HG02798 (cell line): ENCODE measurements around the gene ADGRA1.
"Not testable (repeated sequence)": the region's sequence is repeated elsewhere in the genome, so short reads cannot be mapped to it uniquely, and the experiment has no call there.

Experiments used
- ATAC-seq: cut with Tn5 transposase; IDR thresholded peaks from one replicate; pipeline ENCODE4 v1.9.1; 2021; ENCODE audit warnings: mild to moderate bottlenecking; ENCODE audit not compliant: unreplicated experiment, poor library complexity

ADGRA1 gene

GRCh38 chr10:133124357-133125211, 36.9 kb downstream of the ADGRA1 start:
- ATAC-seq: no peak

- ATAC-seq: no peak
Measured at GRCh38 chr10:133125901-133126300, 38.2 kb downstream of the ADGRA1 start.

- no peak for ATAC-seq
Measured at GRCh38 chr10:133126431-133127290, 38.9 kb downstream of the ADGRA1 start.

- ATAC-seq: no peak
Measured at GRCh38 chr10:133127291-133128125, 39.8 kb downstream of the ADGRA1 start.

- ATAC-seq: no peak
Measured at GRCh38 chr10:133128126-133129070, 40.7 kb downstream of the ADGRA1 start.

GRCh38 chr10:133129071-133129858, 41.5 kb downstream of the ADGRA1 start:
- ATAC-seq: no peak

GRCh38 chr10:133129859-133130495, 42.3 kb downstream of the ADGRA1 start:
- ATAC-seq: no peak

- ATAC-seq: no peak
Measured at GRCh38 chr10:133130602-133131001, 42.9 kb downstream of the ADGRA1 start.

GRCh38 chr10:133131053-133131452, 43.3 kb downstream of the ADGRA1 start:
- no peak for ATAC-seq

GRCh38 chr10:133131734-133132472, 44.2 kb downstream of the ADGRA1 start:
- ATAC-seq: no peak

GRCh38 chr10:133132473-133133291, 45.0 kb downstream of the ADGRA1 start:
- no peak for ATAC-seq

- no peak for ATAC-seq
Measured at GRCh38 chr10:133133471-133134231, 45.9 kb downstream of the ADGRA1 start.

GRCh38 chr10:133134411-133135115, 46.8 kb downstream of the ADGRA1 start:
- no peak for ATAC-seq

GRCh38 chr10:133135116-133135465, 47.4 kb downstream of the ADGRA1 start:
- ATAC-seq: no peak

- not testable (repeated sequence) for ATAC-seq
Measured at GRCh38 chr10:133137486-133138145, 49.9 kb downstream of the ADGRA1 start.
